Measurements from ENCODE around the gene HORMAD2.

The HORMAD2 gene

DNA sequence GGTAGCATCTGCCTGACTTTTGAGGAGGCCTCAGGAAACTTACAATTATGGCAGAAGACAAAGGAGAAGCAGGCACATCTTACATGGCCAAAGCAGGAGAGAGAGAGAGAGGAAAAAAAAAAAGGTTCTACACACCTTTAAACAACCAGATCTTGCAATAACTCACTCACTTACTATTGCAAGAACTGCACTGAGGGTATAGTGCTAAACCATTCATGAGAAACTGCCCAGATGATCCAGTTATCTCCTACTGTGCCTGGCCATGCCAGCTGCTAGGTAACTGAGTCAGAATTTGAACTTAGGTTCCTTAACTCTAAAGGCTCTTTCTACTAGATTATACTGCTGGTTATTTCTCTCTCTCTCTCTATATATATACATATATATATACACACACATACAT is 7.3 kb downstream of the HORMAD2 start:
- no peaks in the 10 kb centered on the region for H4K20me1 ChIP-seq (ENCODE audit: insufficient read depth, low read length)
- TF ChIP-seq, protein P1, sequence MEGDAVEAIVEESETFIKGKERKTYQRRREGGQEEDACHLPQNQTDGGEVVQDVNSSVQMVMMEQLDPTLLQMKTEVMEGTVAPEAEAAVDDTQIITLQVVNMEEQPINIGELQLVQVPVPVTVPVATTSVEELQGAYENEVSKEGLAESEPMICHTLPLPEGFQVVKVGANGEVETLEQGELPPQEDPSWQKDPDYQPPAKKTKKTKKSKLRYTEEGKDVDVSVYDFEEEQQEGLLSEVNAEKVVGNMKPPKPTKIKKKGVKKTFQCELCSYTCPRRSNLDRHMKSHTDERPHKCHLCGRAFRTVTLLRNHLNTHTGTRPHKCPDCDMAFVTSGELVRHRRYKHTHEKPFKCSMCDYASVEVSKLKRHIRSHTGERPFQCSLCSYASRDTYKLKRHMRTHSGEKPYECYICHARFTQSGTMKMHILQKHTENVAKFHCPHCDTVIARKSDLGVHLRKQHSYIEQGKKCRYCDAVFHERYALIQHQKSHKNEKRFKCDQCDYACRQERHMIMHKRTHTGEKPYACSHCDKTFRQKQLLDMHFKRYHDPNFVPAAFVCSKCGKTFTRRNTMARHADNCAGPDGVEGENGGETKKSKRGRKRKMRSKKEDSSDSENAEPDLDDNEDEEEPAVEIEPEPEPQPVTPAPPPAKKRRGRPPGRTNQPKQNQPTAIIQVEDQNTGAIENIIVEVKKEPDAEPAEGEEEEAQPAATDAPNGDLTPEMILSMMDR (IDR thresholded peaks at IDR 0.05; ENCODE audit: borderline replicate concordance, extremely low read depth, low read length, poor library complexity, severe bottlenecking), result no peak
- DNase-seq, result no peak

DNA sequence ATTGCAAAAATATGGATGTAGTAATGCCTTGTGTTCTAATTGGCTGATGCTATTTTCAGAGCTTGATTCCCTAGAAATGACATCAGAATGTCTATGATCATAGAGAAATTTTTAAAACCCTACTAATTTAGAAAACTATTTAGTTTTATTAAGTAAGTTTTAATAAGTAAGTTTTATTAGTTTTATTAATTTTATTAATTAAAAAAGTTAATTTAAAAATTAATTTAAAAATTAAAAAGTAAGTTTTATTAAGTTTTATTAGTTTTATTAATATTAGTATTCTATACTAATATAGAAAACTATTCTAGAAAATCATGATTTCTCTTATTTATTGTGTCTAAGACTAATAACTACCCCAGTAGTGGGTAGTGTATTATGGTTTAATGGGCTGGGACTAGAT is 8.2 kb downstream of the HORMAD2 start:
- Histone ChIP-seq H3K27me3 (ENCODE audit: insufficient read depth, low read length, poor library complexity) (no peaks in the 10 kb centered on the region), H3K27ac (ENCODE audit: low read length) (peak overlapping the region; percentile 72; the same call in 1 of the 2 replicates), H3K79me2 (ENCODE audit: insufficient read depth, low read length) (no peaks in the 10 kb centered on the region), H3K4me3 (ENCODE audit: low read depth in 1 of 2, low read length in 2 of 2) (no peak overlapping the region), H2AFZ (ENCODE audit: low read depth, low read length) (no peak overlapping the region), H3K36me3 (ENCODE audit: insufficient read depth, low read length) (no peaks in the 10 kb centered on the region), H3K4me1 (ENCODE audit: insufficient read depth, low read length) (peaks cover 38% of the 10 kb centered on the region), H3K9me3 (ENCODE audit: insufficient read depth, low read length, severe bottlenecking) (peaks cover 12% of the 10 kb centered on the region), H3K4me2 (ENCODE audit: insufficient read depth, low read length) (no peak overlapping the region), H3K9ac (ENCODE audit: low read depth, low read length) (no peak overlapping the region), H4K20me1 (ENCODE audit: insufficient read depth, low read length) (no peaks in the 10 kb centered on the region)
- ATAC-seq (ENCODE audit: insufficient read depth, low read depth) (no peak), DNase-seq (no peak)
- TF ChIP-seq EZH2 (IDR thresholded peaks at IDR 0.05; ENCODE audit: borderline replicate concordance, low read depth, low read length, severe bottlenecking), result no peak
- TF ChIP-seq, protein P1 (IDR thresholded peaks at IDR 0.05; ENCODE audit: borderline replicate concordance, extremely low read depth, low read length, poor library complexity, severe bottlenecking), result no peak

More for the DNA sequence above, 7.3 kb downstream of the HORMAD2 start:
- Histone ChIP-seq H3K27ac (ENCODE audit: low read length) (no peak overlapping the region; the same call in 1 of the 2 replicates), H3K4me1 (ENCODE audit: insufficient read depth, low read length) (peaks cover 38% of the 10 kb centered on the region), H3K9me3 (ENCODE audit: insufficient read depth, low read length, severe bottlenecking) (peaks cover 4% of the 10 kb centered on the region), H3K4me2 (ENCODE audit: insufficient read depth, low read length) (no peak overlapping the region), H3K4me3 (ENCODE audit: low read depth in 1 of 2, low read length in 2 of 2) (no peak overlapping the region), H2AFZ (ENCODE audit: low read depth, low read length) (no peak overlapping the region; the same call in 1 of the 2 replicates), H3K9ac (ENCODE audit: low read depth, low read length) (no peak overlapping the region), H3K27me3 (ENCODE audit: insufficient read depth, low read length, poor library complexity) (no peaks in the 10 kb centered on the region), H3K79me2 (ENCODE audit: insufficient read depth, low read length) (no peaks in the 10 kb centered on the region), H3K36me3 (ENCODE audit: insufficient read depth, low read length) (no peaks in the 10 kb centered on the region)
- no peak for ATAC-seq (ENCODE audit: insufficient read depth, low read depth)

DNA sequence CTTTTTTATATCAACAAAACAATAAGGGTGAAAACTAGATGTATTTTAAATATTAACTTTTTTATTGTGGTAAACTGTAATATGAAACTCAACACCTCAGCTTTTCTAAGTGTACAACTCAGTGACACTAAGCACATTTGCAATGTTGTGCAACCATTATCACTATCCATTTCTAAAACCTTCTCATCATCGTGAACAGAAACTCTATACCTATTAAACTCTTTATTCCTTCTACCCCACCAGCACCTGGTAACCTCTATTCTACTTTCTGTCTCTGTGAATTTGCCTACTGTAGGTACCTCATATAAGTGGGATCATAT is 9.4 kb downstream of the HORMAD2 start:
- Histone ChIP-seq H3K79me2 (ENCODE audit: insufficient read depth, low read length) (no peaks in the 10 kb centered on the region), H3K4me2 (ENCODE audit: insufficient read depth, low read length) (no peak overlapping the region), H3K4me1 (ENCODE audit: insufficient read depth, low read length) (peaks cover 38% of the 10 kb centered on the region), H3K9me3 (ENCODE audit: insufficient read depth, low read length, severe bottlenecking) (peaks cover 23% of the 10 kb centered on the region), H3K4me3 (ENCODE audit: low read depth in 1 of 2, low read length in 2 of 2) (no peak overlapping the region), H2AFZ (ENCODE audit: low read depth, low read length) (peak overlapping the region; percentile 53; the same call in 1 of the 2 replicates), H3K36me3 (ENCODE audit: insufficient read depth, low read length) (no peaks in the 10 kb centered on the region), H3K27ac (ENCODE audit: low read length) (peak overlapping the region; percentile 72), H3K9ac (ENCODE audit: low read depth, low read length) (peak overlapping the region; percentile 37; the same call in 1 of the 2 replicates), H3K27me3 (ENCODE audit: insufficient read depth, low read length, poor library complexity) (no peaks in the 10 kb centered on the region), H4K20me1 (ENCODE audit: insufficient read depth, low read length) (no peaks in the 10 kb centered on the region)
- ATAC-seq (ENCODE audit: insufficient read depth, low read depth) (no peak), DNase-seq (no peak)
- TF ChIP-seq EZH2 (IDR thresholded peaks at IDR 0.05; ENCODE audit: borderline replicate concordance, low read depth, low read length, severe bottlenecking), result no peak
- TF ChIP-seq, protein P1 (IDR thresholded peaks at IDR 0.05; ENCODE audit: borderline replicate concordance, extremely low read depth, low read length, poor library complexity, severe bottlenecking), result no peak

DNA sequence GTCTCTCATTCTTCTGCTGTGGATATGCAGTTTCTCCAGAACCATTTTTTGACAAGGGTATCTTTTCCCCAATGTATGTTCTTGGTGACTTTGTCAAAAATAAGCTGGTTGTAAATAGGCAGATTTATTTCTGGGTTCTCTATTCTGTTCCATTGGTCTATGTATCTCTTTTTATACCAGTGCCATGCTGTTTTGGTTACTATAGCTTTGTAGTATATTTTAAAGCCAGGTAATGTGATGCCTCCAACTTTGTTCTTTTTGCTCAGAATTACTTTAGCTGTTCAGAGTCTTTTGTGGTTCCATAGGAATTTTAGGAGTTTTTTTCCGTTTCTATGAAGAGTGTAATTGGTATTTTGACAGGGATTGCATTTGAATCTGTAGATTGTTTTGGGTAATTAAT is 12.4 kb downstream of the HORMAD2 start:
- Histone ChIP-seq H3K4me2 (ENCODE audit: insufficient read depth, low read length) (no peak overlapping the region), H3K9ac (ENCODE audit: low read depth, low read length) (no peak overlapping the region), H3K4me3 (ENCODE audit: low read depth in 1 of 2, low read length in 2 of 2) (no peak overlapping the region), H3K27me3 (ENCODE audit: insufficient read depth, low read length, poor library complexity) (no peaks in the 10 kb centered on the region), H3K79me2 (ENCODE audit: insufficient read depth, low read length) (no peaks in the 10 kb centered on the region), H4K20me1 (ENCODE audit: insufficient read depth, low read length) (no peaks in the 10 kb centered on the region), H3K27ac (ENCODE audit: low read length) (peak overlapping the region; percentile 18; the same call in 1 of the 2 replicates), H3K9me3 (ENCODE audit: insufficient read depth, low read length, severe bottlenecking) (peaks cover 35% of the 10 kb centered on the region), H2AFZ (ENCODE audit: low read depth, low read length) (no peak overlapping the region), H3K4me1 (ENCODE audit: insufficient read depth, low read length) (peaks cover 26% of the 10 kb centered on the region), H3K36me3 (ENCODE audit: insufficient read depth, low read length) (no peaks in the 10 kb centered on the region)
- no peak for TF ChIP-seq EZH2 (IDR thresholded peaks at IDR 0.05; ENCODE audit: borderline replicate concordance, low read depth, low read length, severe bottlenecking)
- TF ChIP-seq, protein P1 (IDR thresholded peaks at IDR 0.05; ENCODE audit: borderline replicate concordance, extremely low read depth, low read length, poor library complexity, severe bottlenecking), result no peak
- DNase-seq (no peak), ATAC-seq (ENCODE audit: insufficient read depth, low read depth) (no peak)

Data from DND-41 (cell line).